Prostate gland (tissue), 2 donors: ENCODE measurements around the gene DNAAF5.

Source experiments
- POLR2A ChIP-seq: fragments of 450-650 bp; IDR thresholded peaks from one replicate; pipeline ENCODE4 v1.6.1; 2016; ENCODE audit warnings: antibody characterized with exemption, mild to moderate bottlenecking
- POLR2AphosphoS5 ChIP-seq: sonication (generic); formaldehyde crosslinking; IDR thresholded peaks from one replicate; pipeline ENCODE4 v1.6.1; 2017; ENCODE audit warnings: antibody characterized with exemption
- TF ChIP-seq, protein P1 (sequence below), 4 experiments: fragments of 200-600 bp in 2 of 4; fragments of 450-650 bp in 2 of 4; sonication (generic) in 2 of 4; IDR thresholded peaks; 1 replicate in 3 of 4; 2 replicates in 1 of 4; pipeline ENCODE4 v1.5.1; 2016 to 2019; ENCODE audit warnings: antibody characterized with exemption in 4 of 4, mild to moderate bottlenecking in 2 of 4, moderate library complexity in 2 of 4

DNA sequence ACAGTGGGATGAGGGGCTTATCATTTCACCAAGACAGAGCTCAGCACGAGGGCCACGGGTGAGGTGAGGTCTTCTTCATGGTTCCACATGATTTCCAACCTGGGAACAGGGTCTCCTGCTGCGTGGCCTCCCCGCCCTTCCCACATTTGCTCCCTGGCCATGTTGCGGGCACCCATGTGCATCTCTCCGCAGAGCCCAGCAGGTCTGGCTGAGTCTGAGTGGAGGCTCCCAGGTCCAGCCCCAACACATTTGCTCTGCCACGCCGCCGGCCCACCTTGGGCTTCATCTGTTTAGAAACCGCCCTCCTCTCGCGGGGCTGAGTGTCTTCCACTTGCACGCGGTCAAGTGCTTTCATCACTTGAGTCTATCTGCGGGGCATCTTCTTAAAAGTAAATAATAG lies 15.4 kb downstream of the DNAAF5 start:
- TF ChIP-seq POLR2AphosphoS5: no peak
- TF ChIP-seq, protein P1, sequence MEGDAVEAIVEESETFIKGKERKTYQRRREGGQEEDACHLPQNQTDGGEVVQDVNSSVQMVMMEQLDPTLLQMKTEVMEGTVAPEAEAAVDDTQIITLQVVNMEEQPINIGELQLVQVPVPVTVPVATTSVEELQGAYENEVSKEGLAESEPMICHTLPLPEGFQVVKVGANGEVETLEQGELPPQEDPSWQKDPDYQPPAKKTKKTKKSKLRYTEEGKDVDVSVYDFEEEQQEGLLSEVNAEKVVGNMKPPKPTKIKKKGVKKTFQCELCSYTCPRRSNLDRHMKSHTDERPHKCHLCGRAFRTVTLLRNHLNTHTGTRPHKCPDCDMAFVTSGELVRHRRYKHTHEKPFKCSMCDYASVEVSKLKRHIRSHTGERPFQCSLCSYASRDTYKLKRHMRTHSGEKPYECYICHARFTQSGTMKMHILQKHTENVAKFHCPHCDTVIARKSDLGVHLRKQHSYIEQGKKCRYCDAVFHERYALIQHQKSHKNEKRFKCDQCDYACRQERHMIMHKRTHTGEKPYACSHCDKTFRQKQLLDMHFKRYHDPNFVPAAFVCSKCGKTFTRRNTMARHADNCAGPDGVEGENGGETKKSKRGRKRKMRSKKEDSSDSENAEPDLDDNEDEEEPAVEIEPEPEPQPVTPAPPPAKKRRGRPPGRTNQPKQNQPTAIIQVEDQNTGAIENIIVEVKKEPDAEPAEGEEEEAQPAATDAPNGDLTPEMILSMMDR (IDR thresholded peaks at IDR 0.05): no peak
- no peak for TF ChIP-seq POLR2A
